CD14-positive monocyte (primary cell): ENCODE measurements around the gene NCOA7. TPM values are rescaled to one million over a fixed set of nuclear protein-coding genes. Genes with fewer than 3 reads are reported as not detected.

ENCODE experiments used
- DNase-seq, 3 donors: peaks; one replicate each; pipeline ENCODE4 v3.0.0-alpha.2; 2011 to 2022
- H2AFZ ChIP-seq: 2 replicates; pipeline ENCODE4 v1.6.0; 2012; ENCODE audit warnings: mild to moderate bottlenecking, low read depth, low read length, inconsistent platforms; ENCODE audit not compliant: insufficient read depth, poor library complexity, severe bottlenecking
- H3K27ac ChIP-seq, 2 donors: 1 replicate in 1 of 2; 2 replicates in 1 of 2; pipeline ENCODE4 v1.5.1; 2012 to 2013; ENCODE audit warnings: low read length in 2 of 2, control low read depth in 1 of 2, inconsistent platforms in 1 of 2, low read depth in 1 of 2, mild to moderate bottlenecking in 1 of 2
- H3K27me3 ChIP-seq, 2 donors: one replicate each; pipeline versions ENCODE4 v1.6.0 to v1.6.1; 2011 to 2013; ENCODE audit warnings: low read length in 2 of 2; ENCODE audit not compliant: control insufficient read depth in 2 of 2, insufficient read depth in 2 of 2
- H3K36me3 ChIP-seq, 2 donors: replicated peaks in 1 of 2; 1 replicate in 1 of 2; 2 replicates in 1 of 2; pipeline versions ENCODE4 v1.5.1 to v1.6.1; 2012 to 2013; ENCODE audit warnings: low read length in 2 of 2, control low read depth in 1 of 2, inconsistent platforms in 1 of 2, mild to moderate bottlenecking in 1 of 2; ENCODE audit not compliant: insufficient read depth in 2 of 2, control insufficient read depth in 1 of 2
- H3K4me1 ChIP-seq, 2 donors: 1 replicate in 1 of 2; 2 replicates in 1 of 2; pipeline versions ENCODE4 v1.5.1 to v1.6.1; 2012 to 2013; ENCODE audit warnings: low read length in 2 of 2, control low read depth in 1 of 2, inconsistent platforms in 1 of 2, mild to moderate bottlenecking in 1 of 2, moderate library complexity in 1 of 2; ENCODE audit not compliant: insufficient read depth in 2 of 2, control insufficient read depth in 1 of 2
- H3K4me2 ChIP-seq: replicated peaks from 2 replicates; pipeline ENCODE3; 2012; ENCODE audit warnings: low read length, moderate library complexity, mild to moderate bottlenecking; ENCODE audit not compliant: poor library complexity, severe bottlenecking; ENCODE audit errors: extremely low read depth
- H3K4me3 ChIP-seq, 3 experiments: fragments of 200-600 bp in 1 of 3; sonication (generic) in 1 of 3; replicated peaks in 1 of 3; 1 replicate in 2 of 3; 2 replicates in 1 of 3; pipeline ENCODE4 v1.5.1; 2011 to 2013; ENCODE audit warnings: low read length in 3 of 3, mild to moderate bottlenecking in 3 of 3, control low read depth in 2 of 3, low read depth in 2 of 3, inconsistent platforms in 1 of 3, moderate library complexity in 1 of 3
- H3K79me2 ChIP-seq: 2 replicates; pipeline ENCODE4 v1.6.0; 2012; ENCODE audit warnings: mild to moderate bottlenecking, control low read depth, inconsistent platforms, low read length, moderate library complexity; ENCODE audit not compliant: insufficient read depth
- H3K9ac ChIP-seq: 2 replicates; pipeline ENCODE4 v1.6.0; 2017; ENCODE audit warnings: low read length, mild to moderate bottlenecking; ENCODE audit not compliant: insufficient read depth, poor library complexity, severe bottlenecking
- H3K9me3 ChIP-seq, 2 donors: replicated peaks in 1 of 2; 1 replicate in 1 of 2; 2 replicates in 1 of 2; pipeline versions ENCODE4 v1.5.1 to v1.6.1; 2012 to 2013; ENCODE audit warnings: low read length in 2 of 2, control low read depth in 1 of 2; ENCODE audit not compliant: control insufficient read depth in 1 of 2, insufficient read depth in 1 of 2
- H4K20me1 ChIP-seq: 2 replicates; pipeline ENCODE4 v1.6.0; 2012; ENCODE audit warnings: mild to moderate bottlenecking, low read length, control low read depth, moderate library complexity; ENCODE audit not compliant: insufficient read depth
- H3K27ac Mint-ChIP-seq, 7 donors: one replicate each; pipeline ENCODE4 v1.8.0; 2020; ENCODE audit warnings: mild to moderate bottlenecking in 7 of 7, mixed read lengths in 7 of 7, moderate library complexity in 6 of 7, inconsistent platforms in 2 of 7
- H3K27me3 Mint-ChIP-seq, 3 donors: one replicate each; pipeline ENCODE4 v1.8.0; 2021 to 2022; ENCODE audit warnings: low read depth in 3 of 3, mild to moderate bottlenecking in 3 of 3, mixed read lengths in 3 of 3, moderate library complexity in 3 of 3, inconsistent platforms in 1 of 3
- H3K36me3 Mint-ChIP-seq, 2 donors: one replicate each; pipeline ENCODE4 v1.8.0; 2020; ENCODE audit warnings: mixed read lengths in 2 of 2, inconsistent platforms in 1 of 2, mild to moderate bottlenecking in 1 of 2
- H3K4me1 Mint-ChIP-seq: one replicate; pipeline ENCODE4 v1.8.0; 2020; ENCODE audit warnings: mild to moderate bottlenecking, mixed read lengths
- H3K4me3 Mint-ChIP-seq, 2 donors: one replicate each; pipeline ENCODE4 v1.8.0; 2020; ENCODE audit warnings: mild to moderate bottlenecking in 2 of 2, mixed read lengths in 2 of 2, moderate library complexity in 1 of 2
- H3K9me3 Mint-ChIP-seq, 7 donors: one replicate each; pipeline ENCODE4 v1.8.0; 2020 to 2022; ENCODE audit warnings: mixed read lengths in 7 of 7, mild to moderate bottlenecking in 6 of 7, moderate library complexity in 6 of 7, inconsistent platforms in 2 of 7
- WGBS: methylation state at CpG from one replicate; pipeline ENCODE4 v1.1.5; 2013; ENCODE audit warnings: missing lambda C conversion rate; ENCODE audit not compliant: insufficient coverage; 5-methylcytosine and 5-hydroxymethylcytosine counted together
- intact Hi-C, 2 donors: fragments of 100-400 bp; cut with micrococcal nuclease; formaldehyde crosslinking; loops; one replicate each; pipeline versions ENCODE4 v1.15.0 to v1.15.1; 2023
- polyA plus RNA-seq, 3 donors: library from polyadenylated mRNA; depleted of rRNA in 1 of 3; unstranded in 2 of 3; stranded (reverse) in 1 of 3; fragments of 300-500 nt in 2 of 3; fragments of >200 nt in 1 of 3; fragmentation: Illumina TruSeq in 2 of 3; gene quantifications; 1 replicate in 2 of 3; 2 replicates in 1 of 3; pipeline ENCODE4 v1.2.3, GENCODE V29; 2012 to 2021
- TF ChIP-seq, protein P1 (sequence below): fragments of 200-600 bp; IDR thresholded peaks from one replicate; pipeline ENCODE4 v1.8.0; 2022; ENCODE audit warnings: antibody characterized with exemption, mild to moderate bottlenecking

NCOA7 gene
- polyA plus RNA-seq, 3 donors: 8.3 to 21.9 (median 11.2) TPM

DNA sequence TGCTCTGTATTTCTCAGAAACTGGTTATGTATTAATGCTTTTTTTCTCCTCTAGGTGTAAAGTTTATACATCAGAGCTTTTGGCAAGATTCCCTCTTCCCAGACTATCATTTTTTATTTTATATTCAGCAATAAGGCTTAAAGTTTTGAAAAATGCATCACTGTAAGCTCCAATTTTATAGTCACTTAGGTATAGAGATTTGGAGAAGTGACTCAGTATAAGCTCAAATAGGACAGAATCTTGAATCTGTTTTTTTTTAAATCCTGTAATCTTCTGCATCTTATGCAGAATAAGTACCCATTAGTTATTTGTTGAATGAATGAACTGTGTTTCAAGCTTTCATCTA, 1.0 kb downstream of the NCOA7 start:
- peak overlapping the region; percentile 97 for H2AFZ ChIP-seq
- Mint-ChIP-seq H3K36me3 (peaks cover 0 to 3% of the 10 kb centered on the region in 2 donors), H3K4me1 (peaks cover 47% of the 10 kb centered on the region), H3K4me3 (peak overlapping the region; percentile 86 to 91), H3K27ac (peak overlapping the region in 3 of 7 donors; percentile 12 to 82 (median 76)), H3K9me3 (no peaks in the 10 kb centered on the region), H3K27me3 (no peaks in the 10 kb centered on the region)
- peaks cover 24 to 38% of the 10 kb centered on the region in 2 donors for H3K4me1 ChIP-seq
- peak overlapping the region; percentile 84 for H3K9ac ChIP-seq
- no peak overlapping the region for H3K27ac ChIP-seq
- no peaks in the 10 kb centered on the region for H3K9me3 ChIP-seq
- TF ChIP-seq, protein P1, sequence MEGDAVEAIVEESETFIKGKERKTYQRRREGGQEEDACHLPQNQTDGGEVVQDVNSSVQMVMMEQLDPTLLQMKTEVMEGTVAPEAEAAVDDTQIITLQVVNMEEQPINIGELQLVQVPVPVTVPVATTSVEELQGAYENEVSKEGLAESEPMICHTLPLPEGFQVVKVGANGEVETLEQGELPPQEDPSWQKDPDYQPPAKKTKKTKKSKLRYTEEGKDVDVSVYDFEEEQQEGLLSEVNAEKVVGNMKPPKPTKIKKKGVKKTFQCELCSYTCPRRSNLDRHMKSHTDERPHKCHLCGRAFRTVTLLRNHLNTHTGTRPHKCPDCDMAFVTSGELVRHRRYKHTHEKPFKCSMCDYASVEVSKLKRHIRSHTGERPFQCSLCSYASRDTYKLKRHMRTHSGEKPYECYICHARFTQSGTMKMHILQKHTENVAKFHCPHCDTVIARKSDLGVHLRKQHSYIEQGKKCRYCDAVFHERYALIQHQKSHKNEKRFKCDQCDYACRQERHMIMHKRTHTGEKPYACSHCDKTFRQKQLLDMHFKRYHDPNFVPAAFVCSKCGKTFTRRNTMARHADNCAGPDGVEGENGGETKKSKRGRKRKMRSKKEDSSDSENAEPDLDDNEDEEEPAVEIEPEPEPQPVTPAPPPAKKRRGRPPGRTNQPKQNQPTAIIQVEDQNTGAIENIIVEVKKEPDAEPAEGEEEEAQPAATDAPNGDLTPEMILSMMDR: no peak
- peak overlapping the region in 2 of 3 experiments; percentile 65 to 95 for H3K4me3 ChIP-seq
- intact Hi-C loops: loop anchor here in 1 of 2 donors (10.0 kb wide), 1 partner anchor 53 kb away; no protein-coding TSS in a partner anchor
- H3K79me2 ChIP-seq: peaks cover 59% of the 10 kb centered on the region
- DNase-seq: no peak
- H3K4me2 ChIP-seq: peak overlapping the region; percentile 99
- H4K20me1 ChIP-seq: no peaks in the 10 kb centered on the region
- H3K27me3 ChIP-seq: no peaks in the 10 kb centered on the region
- no peaks in the 10 kb centered on the region for H3K36me3 ChIP-seq

DNA sequence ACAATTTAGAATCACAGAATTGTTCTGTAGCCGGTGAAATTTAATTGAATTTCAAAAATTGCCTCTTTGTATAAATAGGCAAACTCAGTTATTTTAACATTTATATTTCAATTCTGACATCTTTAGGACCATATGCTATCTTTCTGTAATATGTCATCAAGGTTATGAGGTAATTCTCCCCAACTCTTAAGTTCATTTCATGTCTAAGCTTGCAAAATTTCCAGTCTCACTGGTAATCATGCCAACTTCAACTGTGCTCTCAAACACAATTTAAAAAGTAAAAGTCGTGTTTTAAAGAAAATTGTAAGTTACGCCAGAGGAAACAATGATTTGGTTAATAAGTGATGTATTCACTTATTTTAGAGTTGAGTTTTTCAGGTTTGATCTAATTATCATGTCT, 1.4 kb downstream of the NCOA7 start:
- Mint-ChIP-seq H3K36me3 (peaks cover 0 to 3% of the 10 kb centered on the region in 2 donors), H3K4me1 (peaks cover 47% of the 10 kb centered on the region), H3K27me3 (no peaks in the 10 kb centered on the region), H3K4me3 (no peak overlapping the region), H3K27ac (peak overlapping the region in 1 of 7 donors; percentile 30), H3K9me3 (no peaks in the 10 kb centered on the region)
- peaks cover 24 to 38% of the 10 kb centered on the region in 2 donors for H3K4me1 ChIP-seq
- DNase-seq: no peak
- H3K36me3 ChIP-seq: no peaks in the 10 kb centered on the region
- H3K9me3 ChIP-seq: no peaks in the 10 kb centered on the region
- no CpG with 5 or more reads among the region's 3 CpGs for WGBS
- peak overlapping the region in 1 of 3 experiments; percentile 95 for H3K4me3 ChIP-seq
- intact Hi-C loops: loop anchor here in 1 of 2 donors (10.0 kb wide), 1 partner anchor 53 kb away; no protein-coding TSS in a partner anchor
- H3K27me3 ChIP-seq: no peaks in the 10 kb centered on the region
- H3K4me2 ChIP-seq: peak overlapping the region; percentile 99
- H3K27ac ChIP-seq: no peak overlapping the region
- TF ChIP-seq, protein P1: no peak
- H4K20me1 ChIP-seq: no peaks in the 10 kb centered on the region
- H2AFZ ChIP-seq: no peak overlapping the region
- H3K9ac ChIP-seq: no peak overlapping the region
- peaks cover 63% of the 10 kb centered on the region for H3K79me2 ChIP-seq
